B cell (primary cell): Measurements from ENCODE around the gene LRP2BP. TPM values are rescaled to one million over a fixed set of nuclear protein-coding genes. Genes with fewer than 3 reads are reported as not detected.

Experiments
- ATAC-seq: fragments of 200-7000 bp; cut with Tn5 transposase; one replicate; pipeline ENCODE4 v1.10.0; 2021; ENCODE audit warnings: low read depth, mild to moderate bottlenecking, moderate number of reproducible peaks, moderate library complexity
- CTCF ChIA-PET: fragments of 350-600 bp; sonication (Branson Sonifier 250); formaldehyde crosslinking; loops from one replicate; lab custom pipeline; 2021; ENCODE audit warnings: antibody characterized with exemption, inconsistent platforms; lab: Charles Lee
- POLR2A ChIA-PET: fragments of 350-600 bp; sonication (Branson Sonifier 250); formaldehyde crosslinking; loops from one replicate; lab custom pipeline; 2021; ENCODE audit warnings: antibody characterized with exemption; lab: Charles Lee
- DNase-seq: peaks from one replicate; pipeline ENCODE4 v3.0.0; 2013
- H2AFZ ChIP-seq: 2 replicates; pipeline ENCODE4 v1.6.1; 2012; ENCODE audit warnings: mild to moderate bottlenecking, low read depth, low read length; ENCODE audit not compliant: insufficient read depth, poor library complexity, severe bottlenecking
- H3K27ac ChIP-seq, 2 donors: 1 replicate in 1 of 2; 2 replicates in 1 of 2; pipeline ENCODE4 v1.5.1; 2012 to 2013; ENCODE audit warnings: low read length in 2 of 2, mild to moderate bottlenecking in 2 of 2, moderate library complexity in 1 of 2
- H3K27me3 ChIP-seq, 4 experiments: fragments of 200-600 bp in 1 of 4; sonication (generic) in 1 of 4; replicated peaks in 1 of 4; 1 replicate in 2 of 4; 2 replicates in 2 of 4; pipeline versions ENCODE4 v1.6.1 to v1.7.0; 2013 to 2016; ENCODE audit warnings: low read length in 3 of 4, mild to moderate bottlenecking in 2 of 4, mixed read lengths in 1 of 4, moderate library complexity in 1 of 4; ENCODE audit not compliant: insufficient read depth in 4 of 4, control insufficient read depth in 3 of 4; ENCODE audit errors: control extremely low read depth in 1 of 4
- H3K36me3 ChIP-seq, 2 experiments: replicated peaks in 1 of 2; 1 replicate in 1 of 2; 2 replicates in 1 of 2; pipeline versions ENCODE4 v1.6.1 to v1.7.1; 2013; ENCODE audit warnings: low read length in 1 of 2; ENCODE audit not compliant: insufficient read depth in 2 of 2, control insufficient read depth in 1 of 2; ENCODE audit errors: control extremely low read depth in 1 of 2, extremely low read depth in 1 of 2
- H3K4me1 ChIP-seq, 2 donors: fragments of 200-600 bp in 1 of 2; sonication (generic) in 1 of 2; 1 replicate in 1 of 2; 2 replicates in 1 of 2; pipeline versions ENCODE4 v1.5.1 to v1.6.1; 2013 to 2017; ENCODE audit warnings: low read length in 2 of 2; ENCODE audit not compliant: control insufficient read depth in 2 of 2, insufficient read depth in 2 of 2
- H3K4me2 ChIP-seq: replicated peaks from 2 replicates; pipeline ENCODE3; 2012; ENCODE audit warnings: mild to moderate bottlenecking, low read depth, low read length; ENCODE audit not compliant: poor library complexity, severe bottlenecking
- H3K4me3 ChIP-seq, 5 experiments: fragments of 200-600 bp in 1 of 5; sonication (generic) in 1 of 5; 1 replicate in 3 of 5; 2 replicates in 2 of 5; pipeline versions ENCODE4 v1.5.1 to v1.7.0; 2011 to 2016; ENCODE audit warnings: low read length in 4 of 5, mild to moderate bottlenecking in 4 of 5, low read depth in 2 of 5, control low read depth in 1 of 5, moderate library complexity in 1 of 5; ENCODE audit not compliant: insufficient read depth in 1 of 5; ENCODE audit errors: control extremely low read depth in 1 of 5, extremely low read depth in 1 of 5
- H3K79me2 ChIP-seq: fragments of 200-600 bp; sonication (generic); one replicate; pipeline ENCODE4 v1.6.0; 2016; ENCODE audit warnings: low read length; ENCODE audit not compliant: control insufficient read depth, insufficient read depth
- H3K9ac ChIP-seq: fragments of 200-600 bp; sonication (generic); 2 replicates; pipeline ENCODE4 v1.6.1; 2017; ENCODE audit warnings: mild to moderate bottlenecking, low read length, moderate library complexity
- H3K9me3 ChIP-seq, 3 donors: one replicate each; pipeline versions ENCODE4 v1.6.1 to v1.7.1; 2013; ENCODE audit warnings: low read length in 2 of 3; ENCODE audit not compliant: control insufficient read depth in 2 of 3, insufficient read depth in 1 of 3; ENCODE audit errors: control extremely low read depth in 1 of 3
- H4K20me1 ChIP-seq: 2 replicates; pipeline ENCODE4 v1.6.0; 2012; ENCODE audit warnings: mild to moderate bottlenecking, low read length; ENCODE audit not compliant: insufficient read depth, control insufficient read depth, poor library complexity, severe bottlenecking
- H3K27ac Mint-ChIP-seq: one replicate; pipeline ENCODE4 v1.8.0; 2021; ENCODE audit warnings: mixed read lengths
- H3K27me3 Mint-ChIP-seq: one replicate; pipeline ENCODE4 v1.8.0; 2021; ENCODE audit warnings: mixed read lengths
- H3K4me1 Mint-ChIP-seq: one replicate; pipeline ENCODE4 v1.8.0; 2021; ENCODE audit warnings: mixed read lengths
- H3K4me3 Mint-ChIP-seq: one replicate; pipeline ENCODE4 v1.8.0; 2021; ENCODE audit warnings: mixed read lengths
- H3K9me3 Mint-ChIP-seq: one replicate; pipeline ENCODE4 v1.8.0; 2022; ENCODE audit warnings: mixed read lengths; ENCODE audit not compliant: insufficient read depth
- EZH2 ChIP-seq: IDR thresholded peaks from 2 replicates; pipeline ENCODE4 v1.6.1; 2012; ENCODE audit warnings: borderline replicate concordance, low read depth, mild to moderate bottlenecking, moderate library complexity, low read length; ENCODE audit not compliant: insufficient read depth, poor library complexity, severe bottlenecking
- WGBS: methylation state at CpG from one replicate; pipeline ENCODE4 v1.1.5; 2013; ENCODE audit warnings: missing lambda C conversion rate; ENCODE audit not compliant: insufficient coverage; 5-methylcytosine and 5-hydroxymethylcytosine counted together
- intact Hi-C: fragments of 100-400 bp; cut with micrococcal nuclease; formaldehyde crosslinking; loops from one replicate; pipeline ENCODE4 v1.10.0; 2022
- polyA plus RNA-seq: library from polyadenylated mRNA; depleted of rRNA; stranded (reverse); fragments of >200 nt; gene quantifications from 2 replicates; pipeline ENCODE4 v1.2.3, GENCODE V29; 2012
- total RNA-seq, 2 donors: library from RNA; stranded (reverse); fragments of 120-200 nt in 1 of 2; gene quantifications; 1 replicate in 1 of 2; 2 replicates in 1 of 2; pipeline versions ENCODE4 v1.2.3 to v1.2.4, GENCODE V29; 2013 to 2022
- TF ChIP-seq, protein P1 (sequence below): fragments of 200-600 bp; IDR thresholded peaks from one replicate; pipeline ENCODE4 v1.8.0; 2022; ENCODE audit warnings: antibody characterized with exemption, mild to moderate bottlenecking

LRP2BP gene
- total and polyA plus RNA-seq, 2 donors (not counting 1 experiment from before 2014, with no cell fraction given): 0.15 to 1.6 TPM

DNA sequence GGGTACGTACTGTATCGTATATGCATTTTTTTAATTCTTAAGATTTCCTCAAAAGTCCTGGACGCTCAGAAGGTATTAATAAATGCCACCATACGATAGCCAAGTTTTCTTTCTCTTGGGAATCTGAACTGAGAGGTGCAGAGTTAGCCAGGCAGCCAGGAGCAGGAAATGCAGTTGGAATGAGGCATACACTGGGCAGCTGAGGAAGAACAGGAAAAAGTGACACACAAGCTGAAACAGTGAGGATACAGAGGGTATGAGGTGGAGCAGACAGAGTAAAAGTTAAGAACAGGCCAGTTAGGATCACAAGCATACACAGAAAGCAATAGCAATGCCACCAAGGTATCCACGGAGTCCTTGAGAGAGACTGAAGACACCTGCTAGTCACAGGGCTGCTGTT is 16.7 kb upstream of the LRP2BP start:
- whole genome bisulfite sequencing: 100% methylated on average over 2 of the region's 5 CpGs
- no peak overlapping the region for H3K4me3 Mint-ChIP-seq
- no peaks in the 10 kb centered on the region for H3K27me3 ChIP-seq
- H3K36me3 ChIP-seq: peaks cover 1 to 32% of the 10 kb centered on the region in 2 experiments
- DNase-seq (no peak), ATAC-seq (no peak)
- H4K20me1 ChIP-seq: no peaks in the 10 kb centered on the region
- H3K4me1 ChIP-seq: no peaks in the 10 kb centered on the region
- no peak overlapping the region for H3K27ac ChIP-seq
- intact Hi-C loops: no loop called here
- POLR2A ChIA-PET: no interaction called here
- no peak overlapping the region for H3K4me2 ChIP-seq
- H3K79me2 ChIP-seq: peaks cover 3% of the 10 kb centered on the region
- no peak overlapping the region for H3K9ac ChIP-seq
- H3K9me3 Mint-ChIP-seq: no peaks in the 10 kb centered on the region
- no peak overlapping the region for H3K4me3 ChIP-seq
- H3K27ac Mint-ChIP-seq: no peak overlapping the region
- no peaks in the 10 kb centered on the region for H3K9me3 ChIP-seq
- CTCF ChIA-PET: no interaction called here
- TF ChIP-seq, protein P1, sequence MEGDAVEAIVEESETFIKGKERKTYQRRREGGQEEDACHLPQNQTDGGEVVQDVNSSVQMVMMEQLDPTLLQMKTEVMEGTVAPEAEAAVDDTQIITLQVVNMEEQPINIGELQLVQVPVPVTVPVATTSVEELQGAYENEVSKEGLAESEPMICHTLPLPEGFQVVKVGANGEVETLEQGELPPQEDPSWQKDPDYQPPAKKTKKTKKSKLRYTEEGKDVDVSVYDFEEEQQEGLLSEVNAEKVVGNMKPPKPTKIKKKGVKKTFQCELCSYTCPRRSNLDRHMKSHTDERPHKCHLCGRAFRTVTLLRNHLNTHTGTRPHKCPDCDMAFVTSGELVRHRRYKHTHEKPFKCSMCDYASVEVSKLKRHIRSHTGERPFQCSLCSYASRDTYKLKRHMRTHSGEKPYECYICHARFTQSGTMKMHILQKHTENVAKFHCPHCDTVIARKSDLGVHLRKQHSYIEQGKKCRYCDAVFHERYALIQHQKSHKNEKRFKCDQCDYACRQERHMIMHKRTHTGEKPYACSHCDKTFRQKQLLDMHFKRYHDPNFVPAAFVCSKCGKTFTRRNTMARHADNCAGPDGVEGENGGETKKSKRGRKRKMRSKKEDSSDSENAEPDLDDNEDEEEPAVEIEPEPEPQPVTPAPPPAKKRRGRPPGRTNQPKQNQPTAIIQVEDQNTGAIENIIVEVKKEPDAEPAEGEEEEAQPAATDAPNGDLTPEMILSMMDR: no peak
- TF ChIP-seq EZH2: no peak
- no peaks in the 10 kb centered on the region for H3K4me1 Mint-ChIP-seq
- H2AFZ ChIP-seq: no peak overlapping the region
- no peaks in the 10 kb centered on the region for H3K27me3 Mint-ChIP-seq

DNA sequence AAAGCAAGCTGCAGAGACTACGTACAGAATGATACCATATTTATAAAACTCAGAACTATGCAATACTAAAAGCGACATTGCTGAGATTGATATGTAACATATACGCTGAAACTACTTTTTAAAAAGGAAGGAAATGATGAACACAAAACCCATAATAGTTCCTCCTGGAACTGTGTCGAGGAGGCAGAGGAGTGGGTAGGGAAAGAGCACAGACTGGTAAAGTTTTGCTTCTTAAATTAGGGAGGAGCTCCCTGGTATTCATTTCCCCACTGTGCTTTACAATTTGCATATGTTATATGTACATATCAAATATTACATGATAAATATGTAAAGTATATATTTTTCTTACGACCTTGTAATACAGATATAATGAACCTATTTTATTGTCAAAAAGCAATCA is 16.1 kb upstream of the LRP2BP start:
- Mint-ChIP-seq H3K4me3 (no peak overlapping the region), H3K27me3 (no peaks in the 10 kb centered on the region), H3K9me3 (no peaks in the 10 kb centered on the region), H3K4me1 (no peaks in the 10 kb centered on the region), H3K27ac (no peak overlapping the region)
- no peak overlapping the region for H3K9ac ChIP-seq
- no peaks in the 10 kb centered on the region for H3K27me3 ChIP-seq
- no peak for DNase-seq
- TF ChIP-seq EZH2: no peak
- TF ChIP-seq, protein P1: no peak
- H3K4me2 ChIP-seq: no peak overlapping the region
- H3K27ac ChIP-seq: no peak overlapping the region
- no peak overlapping the region for H2AFZ ChIP-seq
- H3K36me3 ChIP-seq: peaks cover 0 to 29% of the 10 kb centered on the region in 2 experiments
- intact Hi-C loops: no loop called here
- H3K79me2 ChIP-seq: peaks cover 3% of the 10 kb centered on the region
- WGBS: no CpG with 5 or more reads among the region's 5 CpGs
- ATAC-seq: no peak
- H3K9me3 ChIP-seq: no peaks in the 10 kb centered on the region
- ChIA-PET POLR2A (no interaction called here), CTCF (no interaction called here)
- no peaks in the 10 kb centered on the region for H4K20me1 ChIP-seq
- no peak overlapping the region for H3K4me3 ChIP-seq
- H3K4me1 ChIP-seq: no peaks in the 10 kb centered on the region
